H9 (cell line): ENCODE data around the gene DOCK2. TPM values are rescaled to one million over a fixed set of nuclear protein-coding genes. Genes with fewer than 3 reads are reported as not detected.

ENCODE experiments used
- DNase-seq: peaks from one replicate; pipeline ENCODE4 v3.0.0-alpha.2; 2017
- H2AFZ ChIP-seq: one replicate; pipeline ENCODE4 v1.6.1; 2013; ENCODE audit warnings: mild to moderate bottlenecking, low read length, control low read depth, moderate library complexity
- H2AK5ac ChIP-seq: 2 replicates; pipeline ENCODE4 v1.6.1; 2013; ENCODE audit warnings: low read length, control low read depth, mixed read lengths; ENCODE audit not compliant: insufficient read length
- H2BK120ac ChIP-seq: one replicate; pipeline ENCODE4 v1.6.1; 2013; ENCODE audit warnings: low read depth, mild to moderate bottlenecking, low read length, control low read depth, inconsistent platforms; ENCODE audit not compliant: poor library complexity, severe bottlenecking
- H2BK12ac ChIP-seq: 2 replicates; pipeline ENCODE4 v1.6.1; 2013; ENCODE audit warnings: low read length, control low read depth, mixed read lengths, low read depth; ENCODE audit not compliant: insufficient read length
- H2BK15ac ChIP-seq: 2 replicates; pipeline ENCODE4 v1.6.1; 2013; ENCODE audit warnings: low read depth, low read length, control low read depth
- H2BK20ac ChIP-seq: one replicate; pipeline ENCODE4 v1.6.1; 2013; ENCODE audit warnings: low read depth, mild to moderate bottlenecking, low read length, control low read depth, inconsistent platforms; ENCODE audit not compliant: poor library complexity, severe bottlenecking
- H2BK5ac ChIP-seq: 2 replicates; pipeline ENCODE4 v1.6.1; 2013; ENCODE audit warnings: low read length, control low read depth, mixed read lengths; ENCODE audit not compliant: insufficient read length
- H3K14ac ChIP-seq: 2 replicates; pipeline ENCODE4 v1.6.1; 2013; ENCODE audit warnings: low read length, control low read depth; ENCODE audit not compliant: insufficient read depth
- H3K18ac ChIP-seq: 2 replicates; pipeline ENCODE4 v1.6.1; 2013; ENCODE audit warnings: low read depth, mild to moderate bottlenecking, mixed read lengths, low read length, control low read depth; ENCODE audit not compliant: insufficient read length
- H3K23ac ChIP-seq: 2 replicates; pipeline ENCODE4 v1.6.1; 2013; ENCODE audit warnings: low read length, control low read depth, mixed read lengths, low read depth; ENCODE audit not compliant: insufficient read length
- H3K23me2 ChIP-seq: 2 replicates; pipeline ENCODE4 v1.6.1; 2013; ENCODE audit warnings: low read depth, mild to moderate bottlenecking, mixed read lengths, low read length, control low read depth; ENCODE audit not compliant: insufficient read length, poor library complexity, severe bottlenecking
- H3K27ac ChIP-seq: 2 replicates; pipeline ENCODE4 v1.5.1; 2013; ENCODE audit warnings: low read length, control low read depth, mixed read lengths, low read depth; ENCODE audit not compliant: insufficient read length
- H3K27me3 ChIP-seq: 2 replicates; pipeline ENCODE4 v1.6.1; 2013; ENCODE audit warnings: low read length, control low read depth, inconsistent platforms; ENCODE audit not compliant: insufficient read depth
- H3K4ac ChIP-seq: 2 replicates; pipeline ENCODE4 v1.6.1; 2013; ENCODE audit warnings: low read depth, mild to moderate bottlenecking, control low read depth, inconsistent platforms, low read length, moderate library complexity
- H3K4me1 ChIP-seq: 2 replicates; pipeline ENCODE4 v1.6.1; 2013; ENCODE audit warnings: low read length, control low read depth, inconsistent platforms; ENCODE audit not compliant: insufficient read depth
- H3K4me2 ChIP-seq: 2 replicates; pipeline ENCODE4 v1.6.1; 2013; ENCODE audit warnings: low read length, control low read depth, mixed read lengths; ENCODE audit not compliant: insufficient read length, insufficient read depth
- H3K56ac ChIP-seq: 2 replicates; pipeline ENCODE4 v1.6.1; 2013; ENCODE audit warnings: low read depth, mild to moderate bottlenecking, mixed read lengths, low read length, control low read depth; ENCODE audit not compliant: insufficient read length
- H3K79me1 ChIP-seq: 2 replicates; pipeline ENCODE4 v1.6.1; 2013; ENCODE audit warnings: low read depth, mild to moderate bottlenecking, moderate library complexity, low read length, control low read depth, inconsistent platforms; ENCODE audit not compliant: insufficient read depth, poor library complexity, severe bottlenecking
- H3K79me2 ChIP-seq: 2 replicates; pipeline ENCODE4 v1.6.1; 2013; ENCODE audit warnings: low read length, control low read depth, inconsistent platforms; ENCODE audit not compliant: insufficient read depth
- H3K9ac ChIP-seq: 2 replicates; pipeline ENCODE4 v1.6.1; 2013; ENCODE audit warnings: low read length, control low read depth, mixed read lengths; ENCODE audit not compliant: insufficient read length; ENCODE audit errors: extremely low read depth
- H3K9me3 ChIP-seq: one replicate; pipeline ENCODE4 v1.6.1; 2013; ENCODE audit warnings: low read depth, low read length, inconsistent platforms; ENCODE audit not compliant: control insufficient read depth
- H3T11ph ChIP-seq: one replicate; pipeline ENCODE4 v1.6.1; 2013; ENCODE audit warnings: mild to moderate bottlenecking, low read length, control low read depth, inconsistent platforms
- H4K20me1 ChIP-seq: one replicate; pipeline ENCODE4 v1.6.1; 2013; ENCODE audit not compliant: control insufficient read depth, insufficient read length, insufficient read depth
- H4K5ac ChIP-seq: 2 replicates; pipeline ENCODE4 v1.6.1; 2013; ENCODE audit warnings: low read depth, mild to moderate bottlenecking, mixed read lengths, low read length, control low read depth; ENCODE audit not compliant: insufficient read length
- H4K8ac ChIP-seq: replicated peaks from 2 replicates; pipeline ENCODE4 v1.6.1; 2013; ENCODE audit warnings: low read length, control low read depth, mixed read lengths, low read depth; ENCODE audit not compliant: insufficient read length
- H4K91ac ChIP-seq: 2 replicates; pipeline ENCODE4 v1.6.1; 2013; ENCODE audit warnings: low read depth, mild to moderate bottlenecking, moderate library complexity, mixed read lengths, low read length, control low read depth; ENCODE audit not compliant: insufficient read length
- H3K27ac Mint-ChIP-seq, 3 experiments: 2 replicates in 2 of 3; 3 replicates in 1 of 3; pipeline ENCODE4 v1.8.0; 2020 to 2021; ENCODE audit warnings: mixed read lengths in 3 of 3, mild to moderate bottlenecking in 1 of 3, moderate library complexity in 1 of 3
- H3K27me3 Mint-ChIP-seq: 2 replicates; pipeline ENCODE4 v1.8.0; 2021; ENCODE audit warnings: low read depth, mild to moderate bottlenecking, moderate library complexity, mixed read lengths
- H3K36me3 Mint-ChIP-seq, 3 experiments: 2 replicates in 2 of 3; 3 replicates in 1 of 3; pipeline ENCODE4 v1.8.0; 2020 to 2021; ENCODE audit warnings: low read depth in 3 of 3, mixed read lengths in 3 of 3; ENCODE audit not compliant: insufficient read depth in 1 of 3
- H3K4me1 Mint-ChIP-seq, 2 experiments: 2 replicates each; pipeline ENCODE4 v1.8.0; 2020; ENCODE audit warnings: mixed read lengths in 2 of 2
- H3K4me3 Mint-ChIP-seq, 2 experiments: 2 replicates in 1 of 2; 3 replicates in 1 of 2; pipeline ENCODE4 v1.8.0; 2020 to 2021; ENCODE audit warnings: mild to moderate bottlenecking in 2 of 2, mixed read lengths in 2 of 2, moderate library complexity in 1 of 2
- H3K9me3 Mint-ChIP-seq, 2 experiments: 2 replicates in 1 of 2; 3 replicates in 1 of 2; pipeline ENCODE4 v1.8.0; 2020; ENCODE audit warnings: mild to moderate bottlenecking in 2 of 2, mixed read lengths in 2 of 2, moderate library complexity in 1 of 2
- WGBS: extraction: QIAGEN DNeasy Blood & Tissue Kit; methylation state at CpG from one replicate; pipeline ENCODE4 v1.1.7; 2013; ENCODE audit warnings: missing lambda C conversion rate, low lambda C conversion rate, mixed read lengths; ENCODE audit not compliant: insufficient read length; ENCODE audit errors: extremely low coverage; 5-methylcytosine and 5-hydroxymethylcytosine counted together
- total RNA-seq: library from RNA; stranded (reverse); gene quantifications from 2 replicates; pipeline ENCODE4 v1.2.1, GENCODE V29; 2021
- TF ChIP-seq, protein P1 (sequence below): fragments of 200-600 bp; sonication (generic); conservative IDR thresholded peaks from 3 replicates; pipeline ENCODE4 v1.8.0; 2021; ENCODE audit warnings: antibody characterized with exemption, mild to moderate bottlenecking

Gene DOCK2
- total RNA-seq, 1 experiment from 2014 or later, result 7.8 TPM

DNA sequence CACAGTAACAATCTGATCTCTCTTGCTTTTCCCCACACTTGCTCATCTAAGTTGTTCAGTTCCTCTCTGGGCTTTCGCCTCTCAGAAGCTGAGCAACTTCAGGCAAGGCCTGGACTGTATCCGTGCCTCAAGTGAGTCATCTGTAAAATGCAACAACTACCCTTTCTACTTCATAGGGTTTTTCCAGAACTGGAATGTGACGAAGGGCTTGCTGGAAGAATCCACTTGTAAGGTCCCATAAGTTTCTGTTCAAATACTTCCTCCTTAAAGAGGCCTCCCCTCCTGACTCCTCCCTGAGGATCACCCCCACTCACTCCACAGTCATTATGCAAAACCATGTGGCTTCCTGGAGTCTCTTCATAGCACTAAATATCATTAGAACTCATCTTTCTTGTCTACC, 360.7 kb downstream of the DOCK2 start:
- Histone ChIP-seq H3K4me1 (peaks cover 2% of the 10 kb centered on the region; the same call in 1 of the 2 replicates), H2AK5ac (no peak overlapping the region), H3K23me2 (no peaks in the 10 kb centered on the region), H3K27ac (no peak overlapping the region), H3K9ac (no peak overlapping the region), H2BK20ac (no peak overlapping the region), H4K20me1 (no peaks in the 10 kb centered on the region), H3K9me3 (no peaks in the 10 kb centered on the region), H3K4ac (no peak overlapping the region), H3K27me3 (no peaks in the 10 kb centered on the region), H2AFZ (no peak overlapping the region), H2BK5ac (no peak overlapping the region), H3K79me1 (no peaks in the 10 kb centered on the region), H3K18ac (no peak overlapping the region), H4K5ac (no peak overlapping the region), H2BK12ac (no peak overlapping the region), H3K14ac (no peak overlapping the region), H3K56ac (no peak overlapping the region), H3K23ac (no peak overlapping the region), H2BK120ac (no peak overlapping the region), H4K8ac (no peak overlapping the region), H4K91ac (no peak overlapping the region), H3K79me2 (no peaks in the 10 kb centered on the region), H2BK15ac (no peak overlapping the region), H3K4me2 (no peak overlapping the region), H3T11ph (no peak overlapping the region)
- Mint-ChIP-seq H3K27ac (peak overlapping the region in 1 of 3 experiments; percentile 83; a peak in 3 of 7 replicates), H3K4me1 (peaks cover 21 to 23% of the 10 kb centered on the region in 2 experiments), H3K27me3 (no peaks in the 10 kb centered on the region; the same call in 1 of the 2 replicates), H3K4me3 (no peak overlapping the region), H3K9me3 (no peaks in the 10 kb centered on the region), H3K36me3 (no peaks in the 10 kb centered on the region)
- TF ChIP-seq, protein P1, sequence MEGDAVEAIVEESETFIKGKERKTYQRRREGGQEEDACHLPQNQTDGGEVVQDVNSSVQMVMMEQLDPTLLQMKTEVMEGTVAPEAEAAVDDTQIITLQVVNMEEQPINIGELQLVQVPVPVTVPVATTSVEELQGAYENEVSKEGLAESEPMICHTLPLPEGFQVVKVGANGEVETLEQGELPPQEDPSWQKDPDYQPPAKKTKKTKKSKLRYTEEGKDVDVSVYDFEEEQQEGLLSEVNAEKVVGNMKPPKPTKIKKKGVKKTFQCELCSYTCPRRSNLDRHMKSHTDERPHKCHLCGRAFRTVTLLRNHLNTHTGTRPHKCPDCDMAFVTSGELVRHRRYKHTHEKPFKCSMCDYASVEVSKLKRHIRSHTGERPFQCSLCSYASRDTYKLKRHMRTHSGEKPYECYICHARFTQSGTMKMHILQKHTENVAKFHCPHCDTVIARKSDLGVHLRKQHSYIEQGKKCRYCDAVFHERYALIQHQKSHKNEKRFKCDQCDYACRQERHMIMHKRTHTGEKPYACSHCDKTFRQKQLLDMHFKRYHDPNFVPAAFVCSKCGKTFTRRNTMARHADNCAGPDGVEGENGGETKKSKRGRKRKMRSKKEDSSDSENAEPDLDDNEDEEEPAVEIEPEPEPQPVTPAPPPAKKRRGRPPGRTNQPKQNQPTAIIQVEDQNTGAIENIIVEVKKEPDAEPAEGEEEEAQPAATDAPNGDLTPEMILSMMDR, result no peak
- no CpG with 5 or more reads among the region's 3 CpGs for WGBS
- no peak for DNase-seq
